Right lobe of liver (tissue), 4 donors: Measurements from ENCODE around the gene SPAG16.

Experiments used
- POLR2A ChIP-seq: fragments of 450-650 bp; IDR thresholded peaks from one replicate; pipeline ENCODE4 v1.6.1; 2017; ENCODE audit warnings: antibody characterized with exemption, mild to moderate bottlenecking
- TF ChIP-seq, protein P1 (sequence below), 4 donors: fragments of 200-600 bp in 3 of 4; fragments of 450-650 bp in 1 of 4; IDR thresholded peaks; one replicate each; pipeline versions ENCODE4 v1.5.1 to v1.8.0; 2016 to 2022; ENCODE audit warnings: antibody characterized with exemption in 4 of 4, mild to moderate bottlenecking in 2 of 4
- donor health status: DM: no; HTN: no; CAD: no.
- donor health status: DM: no; HTN: no; CAD: no.
- donor health status: DM: no; HTN: yes; CAD: no.

- TF ChIP-seq, protein P1, sequence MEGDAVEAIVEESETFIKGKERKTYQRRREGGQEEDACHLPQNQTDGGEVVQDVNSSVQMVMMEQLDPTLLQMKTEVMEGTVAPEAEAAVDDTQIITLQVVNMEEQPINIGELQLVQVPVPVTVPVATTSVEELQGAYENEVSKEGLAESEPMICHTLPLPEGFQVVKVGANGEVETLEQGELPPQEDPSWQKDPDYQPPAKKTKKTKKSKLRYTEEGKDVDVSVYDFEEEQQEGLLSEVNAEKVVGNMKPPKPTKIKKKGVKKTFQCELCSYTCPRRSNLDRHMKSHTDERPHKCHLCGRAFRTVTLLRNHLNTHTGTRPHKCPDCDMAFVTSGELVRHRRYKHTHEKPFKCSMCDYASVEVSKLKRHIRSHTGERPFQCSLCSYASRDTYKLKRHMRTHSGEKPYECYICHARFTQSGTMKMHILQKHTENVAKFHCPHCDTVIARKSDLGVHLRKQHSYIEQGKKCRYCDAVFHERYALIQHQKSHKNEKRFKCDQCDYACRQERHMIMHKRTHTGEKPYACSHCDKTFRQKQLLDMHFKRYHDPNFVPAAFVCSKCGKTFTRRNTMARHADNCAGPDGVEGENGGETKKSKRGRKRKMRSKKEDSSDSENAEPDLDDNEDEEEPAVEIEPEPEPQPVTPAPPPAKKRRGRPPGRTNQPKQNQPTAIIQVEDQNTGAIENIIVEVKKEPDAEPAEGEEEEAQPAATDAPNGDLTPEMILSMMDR (IDR thresholded peaks at IDR 0.05): no peak
- TF ChIP-seq POLR2A: no peak
Measured at GRCh38 chr2:214193943-214194342, 909.7 kb downstream of the SPAG16 start.
